ENCODE data around the gene PLA2G6. TPM values are rescaled to one million over a fixed set of nuclear protein-coding genes. Genes with fewer than 3 reads are reported as not detected.

The PLA2G6 gene
- total and polyA plus RNA-seq, 9 of the 15 experiments (the other 6 are each of a cell fraction or from before 2014, with no cell fraction given), result 0.11 to 12.2 (median 9.7) TPM

- no peak for TF ChIP-seq GABPA (tag; conservative IDR thresholded peaks at IDR 0.05; ENCODE audit: low read depth)
- TF ChIP-seq REST (IDR thresholded peaks at IDR 0.05; ENCODE audit: borderline replicate concordance), result peak; percentile 21; the same call in 1 of the 2 replicates
- no peak for TF ChIP-seq REST (CRISPR knock-in tag; IDR thresholded peaks at IDR 0.05; ENCODE audit: low read depth)
- 0 out of 2 replicates have a peak, but pooled peaks have one; percentile 30 for TF ChIP-seq DEAF1 (CRISPR knock-in tag; IDR thresholded peaks at IDR 0.05)
- no peak for TF ChIP-seq PKNOX1 (IDR thresholded peaks at IDR 0.05)
- TF ChIP-seq PCBP2 (IDR thresholded peaks at IDR 0.05; ENCODE audit: low read depth, low read length, poor library complexity, severe bottlenecking), result no peak
- TF ChIP-seq STAG1 (CRISPR knock-in tag; IDR thresholded peaks at IDR 0.05; ENCODE audit: borderline replicate concordance), result peak; percentile 84; the same call in 1 of the 2 replicates
- no peak for TF ChIP-seq LEF1 (IDR thresholded peaks at IDR 0.05)
- TF ChIP-seq CXXC5 (CRISPR knock-in tag; IDR thresholded peaks at IDR 0.05), result no peak
- TF ChIP-seq BRF2 (IDR thresholded peaks at IDR 0.05; ENCODE audit: borderline replicate concordance, insufficient read depth, insufficient read length), result no peak
- no peak for TF ChIP-seq BDP1 (IDR thresholded peaks at IDR 0.05; ENCODE audit: insufficient read depth, insufficient read length)
- TF ChIP-seq TEAD2 (tag; IDR thresholded peaks at IDR 0.05), result no peak
- peak; percentile 74 to 78 for TF ChIP-seq NRF1 (conservative IDR thresholded peaks at IDR 0.05 in 1 of 2, IDR thresholded peaks at IDR 0.05 in 1 of 2)
- no peak for TF ChIP-seq FOXK2 (conservative IDR thresholded peaks at IDR 0.05 in 1 of 2, IDR thresholded peaks at IDR 0.05 in 1 of 2; ENCODE audit: low read depth in 2 of 2)
- no peak for TF ChIP-seq ZNF175 (CRISPR knock-in tag; IDR thresholded peaks at IDR 0.05; ENCODE audit: low read depth)
Observed at GRCh38 chr22:38069372-38070249, 112.0 kb downstream of the PLA2G6 start (continued).

Measured in K562 (cell line).